ENCODE measurements around the gene LPCAT2. TPM values are rescaled to one million over a fixed set of nuclear protein-coding genes. Genes with fewer than 3 reads are reported as not detected.

Gene LPCAT2
- total RNA-seq, 4 donors from 2014 or later = 10.0 to 21.7 (median 16.9) TPM

GRCh38 chr16:55489119-55489955 lies 19.5 kb upstream of the LPCAT2 start:
- no peak for DNase-seq
- peak overlapping the region in 1 of 4 donors; percentile 77 for H3K27ac ChIP-seq
- TF ChIP-seq POLR2A (IDR thresholded peaks at IDR 0.05) (no peak), CTCF (IDR thresholded peaks at IDR 0.05) (no peak)

GRCh38 chr16:55489956-55490265 lies 19.0 kb upstream of the LPCAT2 start:
- H3K4me1 ChIP-seq = peaks cover 0 to 29% (median 0%) of the 10 kb centered on the region in 3 donors
- no peaks in the 10 kb centered on the region for H3K9me3 ChIP-seq
- H3K36me3 ChIP-seq = peaks cover 0 to 27% (median 0%) of the 10 kb centered on the region in 3 donors
- H3K4me3 ChIP-seq = no peak overlapping the region
- H3K27ac ChIP-seq = peak overlapping the region in 1 of 4 donors; percentile 36
- no peak for DNase-seq
- WGBS, 2 donors = 75% methylated on average over 2 of the region's 2 CpGs; no CpG with 5 or more reads in 1 of the 2 donors
- TF ChIP-seq POLR2A (IDR thresholded peaks at IDR 0.05) = no peak
- no peak for TF ChIP-seq CTCF (IDR thresholded peaks at IDR 0.05)
- H3K27me3 ChIP-seq = peaks cover 0 to 2% (median 0%) of the 10 kb centered on the region in 4 donors
- intact Hi-C loops (cut with DNase I) = no loop called here

More at GRCh38 chr16:55489119-55489955, 19.5 kb upstream of the LPCAT2 start:
- Histone ChIP-seq H3K4me1 (peaks cover 0 to 26% (median 0%) of the 10 kb centered on the region in 3 donors), H3K4me3 (no peak overlapping the region), H3K36me3 (peaks cover 0 to 27% (median 0%) of the 10 kb centered on the region in 3 donors), H3K9me3 (no peaks in the 10 kb centered on the region), H3K27me3 (peaks cover 0 to 2% (median 0%) of the 10 kb centered on the region in 4 donors)
- intact Hi-C loops (cut with DNase I) = no loop called here
- 92 to 96% methylated on average over 10 to 11 of the region's 14 CpGs for WGBS, 2 donors

- peaks cover 1 to 33% (median 3%) of the 10 kb centered on the region in 3 donors for H3K4me1 ChIP-seq
- 80 to 100% methylated on average over 1 to 2 of the region's 2 CpGs for WGBS, 2 donors
- H3K9me3 ChIP-seq = no peaks in the 10 kb centered on the region
- no peak overlapping the region for H3K4me3 ChIP-seq
- TF ChIP-seq POLR2A (IDR thresholded peaks at IDR 0.05) (no peak), CTCF (IDR thresholded peaks at IDR 0.05) (no peak)
- peak overlapping the region in 1 of 4 donors; percentile 36 for H3K27ac ChIP-seq
- DNase-seq = no peak
- intact Hi-C loops (cut with DNase I) = no loop called here
- peaks cover 0 to 27% (median 0%) of the 10 kb centered on the region in 3 donors for H3K36me3 ChIP-seq
- H3K27me3 ChIP-seq = peaks cover 0 to 2% (median 0%) of the 10 kb centered on the region in 4 donors
Measured at GRCh38 chr16:55490301-55490700, 18.6 kb upstream of the LPCAT2 start.

GRCh38 chr16:55491691-55492090 lies 17.2 kb upstream of the LPCAT2 start:
- DNase-seq = no peak
- Histone ChIP-seq H3K4me1 (peaks cover 4 to 44% (median 9%) of the 10 kb centered on the region in 3 donors), H3K4me3 (no peak overlapping the region), H3K27me3 (peaks cover 0 to 2% (median 0%) of the 10 kb centered on the region in 4 donors), H3K36me3 (peaks cover 0 to 30% (median 0%) of the 10 kb centered on the region in 3 donors), H3K9me3 (no peaks in the 10 kb centered on the region), H3K27ac (peak overlapping the region in 1 of 4 donors; percentile 17)
- intact Hi-C loops (cut with DNase I) = no loop called here
- no peak for TF ChIP-seq POLR2A (IDR thresholded peaks at IDR 0.05)
- no peak for TF ChIP-seq CTCF (IDR thresholded peaks at IDR 0.05)
- 43 to 48% methylated on average over 4 to 6 of the region's 7 CpGs for WGBS, 2 donors

- Histone ChIP-seq H3K4me1 (peaks cover 4 to 42% (median 9%) of the 10 kb centered on the region in 3 donors), H3K9me3 (no peaks in the 10 kb centered on the region), H3K36me3 (peaks cover 0 to 34% (median 0%) of the 10 kb centered on the region in 3 donors), H3K27ac (no peak overlapping the region), H3K4me3 (no peak overlapping the region), H3K27me3 (peaks cover 0 to 2% (median 0%) of the 10 kb centered on the region in 4 donors)
- no peak for DNase-seq
- no peak for TF ChIP-seq POLR2A (IDR thresholded peaks at IDR 0.05)
- TF ChIP-seq CTCF (IDR thresholded peaks at IDR 0.05) = no peak
- 85 to 90% methylated on average over 8 to 10 of the region's 10 CpGs for WGBS, 2 donors
- intact Hi-C loops (cut with DNase I) = no loop called here
Measured at GRCh38 chr16:55492756-55493380, 16.0 kb upstream of the LPCAT2 start.

All from esophagus squamous epithelium (tissue), 5 donors.